Activated CD4-positive, CD25-positive, alpha-beta regulatory T cell (primary cell): ENCODE data around the gene ETHE1.
A peak's percentile ranks its signal among the peaks of the same experiment; 100 is the strongest.
"Not testable (repeated sequence)": the region's sequence is repeated elsewhere in the genome, so short reads cannot be mapped to it uniquely, and the experiment has no call there.

Source experiments
- DNase-seq, 4 experiments: peaks; one replicate each; lab custom pipeline; 2025; lab: John Stamatoyannopoulos, UW

The ETHE1 gene

GRCh38 chr19:43523696-43524095, 3.3 kb downstream of the ETHE1 start:
- DNase-seq = not testable (repeated sequence)

DNA sequence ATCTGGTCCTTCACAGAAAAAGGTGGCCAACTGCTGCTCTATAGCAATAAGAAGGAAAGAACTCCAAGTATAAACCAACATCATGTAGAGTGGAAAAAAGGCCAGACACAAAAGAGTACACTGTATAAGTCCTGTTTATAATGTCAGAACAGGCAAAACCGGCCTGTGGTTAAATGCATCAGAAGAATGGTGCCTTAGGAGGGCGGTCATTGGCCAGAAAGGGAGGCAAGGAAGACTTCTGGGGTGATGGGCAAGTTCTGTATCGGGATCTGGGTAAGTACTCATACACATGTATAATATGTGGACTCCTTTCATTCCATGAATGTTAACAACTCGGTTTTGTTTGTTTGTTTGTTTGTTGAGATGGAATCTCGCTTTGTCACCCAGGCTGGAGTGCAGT, 4.1 kb downstream of the ETHE1 start:
- no peak for DNase-seq

DNA sequence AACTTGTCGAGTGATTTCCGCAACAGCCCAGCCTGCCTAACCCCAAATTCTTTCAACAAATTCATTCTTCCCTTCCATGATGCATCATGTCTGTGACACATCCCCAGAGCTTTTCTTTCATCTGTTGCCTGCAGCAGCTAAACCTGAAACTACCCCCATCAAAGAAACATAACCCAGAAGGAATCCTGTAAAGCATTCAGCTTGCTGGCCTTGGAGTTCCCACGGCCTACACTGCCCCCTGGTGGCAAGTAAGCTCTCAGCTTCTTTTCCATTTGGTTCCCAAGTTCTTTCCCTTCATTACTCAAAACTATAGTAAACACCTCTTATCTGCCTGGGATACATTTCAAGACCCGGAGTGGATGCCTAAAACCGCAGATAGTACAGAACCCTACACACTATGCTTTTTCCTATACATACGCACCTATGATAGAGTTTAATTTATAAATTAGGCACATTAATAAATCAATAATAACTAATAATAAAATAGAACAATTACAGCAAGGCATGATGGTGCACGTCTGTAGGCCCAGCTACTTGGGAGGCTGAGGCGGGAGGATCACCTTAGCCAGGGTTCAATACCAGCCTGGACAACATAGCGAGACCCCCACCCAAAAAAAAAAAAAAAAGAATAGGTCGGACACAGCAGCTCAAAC, 7.4 kb downstream of the ETHE1 start:
- peak; percentile 55 to 69 (median 66) for DNase-seq

GRCh38 chr19:43518051-43518450, 8.9 kb downstream of the ETHE1 start:
- DNase-seq = no peak

DNA sequence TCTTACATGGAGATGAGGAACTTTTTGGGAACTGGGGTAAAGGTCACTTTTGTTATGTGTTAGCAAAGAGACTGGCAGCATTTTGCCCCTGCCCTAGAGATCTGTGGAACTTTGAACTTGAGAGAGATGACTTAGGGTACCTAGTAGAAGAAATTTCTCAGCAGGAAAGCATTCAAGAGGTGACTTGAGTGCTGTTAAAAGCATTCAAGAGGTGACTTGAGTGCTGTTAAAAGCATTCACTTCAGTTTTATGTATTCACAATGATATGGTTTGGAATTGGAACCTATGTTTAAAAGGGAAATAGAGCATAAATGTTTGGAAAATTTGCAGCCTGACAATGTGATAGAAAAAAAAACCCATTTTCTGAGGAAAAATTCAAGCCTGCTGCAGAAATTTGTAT, 14.6 kb downstream of the ETHE1 start:
- DNase-seq = not testable (repeated sequence)

DNA sequence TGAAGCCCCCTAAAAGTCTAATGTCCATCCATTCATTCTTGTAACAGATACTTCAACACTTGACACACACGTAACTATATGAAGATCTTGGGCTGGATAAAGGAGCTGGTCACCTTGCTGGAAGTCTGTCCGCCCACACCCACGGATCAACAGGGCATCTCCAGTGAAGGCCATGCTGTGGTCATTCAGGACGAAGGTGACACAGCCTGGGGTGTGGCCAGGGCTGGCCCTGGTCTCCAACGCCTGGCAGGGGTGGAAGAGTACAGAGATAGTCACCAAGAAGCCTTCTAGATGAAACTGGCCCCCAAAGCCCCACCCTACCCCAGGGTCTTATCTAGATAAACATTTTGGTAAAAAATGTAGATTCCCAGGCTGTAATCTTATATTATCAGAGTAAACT, 15.7 kb downstream of the ETHE1 start:
- no peak for DNase-seq

DNA sequence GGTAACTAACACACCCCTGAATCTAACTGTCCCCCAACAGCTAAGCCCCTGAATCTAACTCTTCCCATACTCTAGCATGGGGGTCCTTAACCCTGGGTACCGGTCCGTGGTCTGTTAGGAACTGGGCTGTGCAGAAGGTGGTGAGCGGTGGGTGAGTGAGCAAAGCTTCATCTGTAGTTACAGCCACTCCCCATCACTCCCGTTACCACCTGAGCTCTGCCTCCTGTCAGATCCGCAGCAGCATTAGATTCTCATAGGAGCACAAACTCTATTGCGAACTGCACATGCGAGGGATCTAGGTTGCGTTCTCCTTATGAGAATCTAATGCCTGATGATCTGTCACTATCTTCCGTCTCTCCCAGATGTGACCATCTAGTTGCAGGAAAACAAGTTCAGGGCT, 16.3 kb downstream of the ETHE1 start:
- no peak for DNase-seq

DNA sequence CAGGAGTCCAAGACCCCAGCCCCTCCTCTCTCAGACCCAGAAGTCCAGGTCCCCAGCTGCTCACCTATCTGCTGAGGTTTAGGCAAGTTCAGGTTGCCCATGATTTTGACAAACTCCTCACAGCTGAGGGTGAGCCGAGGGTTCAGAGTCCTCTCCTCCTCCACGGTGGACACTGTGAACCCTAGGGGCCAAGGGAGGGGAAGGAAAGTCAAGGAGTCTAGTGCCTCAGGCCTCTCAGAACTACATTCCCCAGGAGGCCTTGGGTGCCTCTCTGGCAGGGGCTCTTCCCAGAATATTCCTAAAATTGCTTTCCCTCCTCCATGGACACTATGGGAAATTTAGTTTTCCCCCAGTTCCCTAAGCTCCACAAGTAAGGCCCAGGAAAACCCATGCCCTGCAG, 19.1 kb downstream of the ETHE1 start:
- DNase-seq = no peak

DNA sequence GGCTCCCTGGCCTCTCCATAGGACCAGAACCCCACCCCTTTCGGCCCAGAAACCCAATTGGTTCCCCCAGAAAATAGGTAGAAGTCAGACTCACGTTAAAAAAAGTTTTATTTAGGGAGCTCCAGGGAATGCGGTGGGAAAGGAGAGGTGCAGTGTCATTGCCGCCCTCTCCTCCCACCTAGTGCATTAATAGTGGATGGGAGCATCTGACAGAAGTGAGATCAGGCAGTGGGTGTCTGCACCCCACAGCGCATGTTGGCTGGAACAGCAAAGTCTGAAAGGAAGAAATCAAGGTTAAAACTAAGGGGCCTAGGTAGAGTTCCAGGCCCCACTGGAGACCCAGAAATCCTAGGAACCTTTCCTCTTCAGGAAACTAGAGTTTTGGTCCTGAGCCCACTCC, 20.4 kb downstream of the ETHE1 start:
- no peak for DNase-seq

- DNase-seq = no peak
These were observed 21.1 kb downstream of the ETHE1 start for GRCh38 chr19:43505941-43506340.

GRCh38 chr19:43505186-43505456, 21.9 kb downstream of the ETHE1 start:
- no peak for DNase-seq

DNA sequence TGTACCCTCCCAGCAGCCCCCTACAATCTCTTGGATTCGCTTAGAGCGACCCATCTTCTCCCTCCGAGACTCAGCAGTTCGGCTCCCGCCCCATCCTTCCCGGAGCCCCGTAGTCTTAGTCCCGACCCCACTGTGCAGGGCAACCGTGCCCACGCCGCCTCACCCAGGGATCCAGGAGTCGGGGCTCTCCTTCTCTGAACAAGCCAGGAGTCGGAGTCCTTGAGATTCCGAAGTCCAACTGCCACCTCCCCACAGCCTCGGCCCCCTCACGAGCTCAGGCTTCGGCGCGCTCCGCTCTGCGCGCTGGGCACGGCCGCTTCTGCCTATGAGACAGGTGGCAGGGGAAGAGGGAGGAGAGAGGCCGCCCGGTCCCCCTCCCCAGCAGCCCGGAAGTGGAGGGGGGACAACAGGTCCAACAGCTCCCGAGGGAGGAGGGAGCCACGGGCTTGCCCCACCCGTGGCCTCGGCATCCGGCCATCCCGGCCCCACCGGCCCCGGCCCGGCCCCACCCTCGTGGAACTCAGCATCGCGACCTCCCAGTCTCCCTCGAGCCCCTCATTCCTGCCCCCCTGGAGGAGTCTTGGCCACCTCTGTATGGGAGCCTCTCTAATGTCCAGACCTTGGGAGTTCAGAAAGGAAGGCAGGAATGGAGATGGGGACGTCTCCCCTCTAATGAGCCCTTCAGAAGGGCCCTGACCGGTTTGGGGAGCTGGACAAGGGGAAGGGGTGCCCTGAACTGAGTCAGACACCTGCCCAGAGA, 22.4 kb downstream of the ETHE1 start, which contains the start of gene PHLDB3:
Gene PHLDB3 (minus strand): TSS at position 321 of the 760 bp plus-strand sequence. CDS start 628 bp downstream, outside the sequence.
- DNase-seq = peak; percentile 29 to 51 (median 31)

GRCh38 chr19:43503501-43504425, 23.2 kb downstream of the ETHE1 start:
- DNase-seq = peak; percentile 96 to 98 (median 98)

- DNase-seq = no peak
These were observed 24.5 kb downstream of the ETHE1 start for GRCh38 chr19:43502419-43502976.

GRCh38 chr19:43501661-43502418, 25.2 kb downstream of the ETHE1 start:
- no peak for DNase-seq

DNA sequence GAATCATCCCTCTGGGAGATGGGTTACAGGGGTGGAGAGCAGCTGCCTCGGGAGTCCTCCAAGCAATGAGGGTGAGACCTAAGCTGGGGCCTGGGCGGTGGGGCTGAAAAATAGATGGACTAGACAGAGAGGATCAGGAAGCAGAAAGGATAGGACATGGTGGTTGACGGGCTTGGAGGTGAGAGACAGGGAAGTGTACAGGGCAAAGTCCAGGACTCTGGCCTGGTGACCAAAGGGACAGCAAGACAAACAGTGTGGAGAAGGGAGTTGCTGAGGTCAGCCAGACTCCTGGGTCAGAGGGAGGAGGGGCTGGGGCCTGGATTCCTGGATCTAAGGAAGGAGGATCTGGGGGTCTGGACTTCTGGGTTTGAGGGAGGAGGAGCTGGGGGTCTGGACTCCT, 28.0 kb downstream of the ETHE1 start:
- DNase-seq = no peak

DNA sequence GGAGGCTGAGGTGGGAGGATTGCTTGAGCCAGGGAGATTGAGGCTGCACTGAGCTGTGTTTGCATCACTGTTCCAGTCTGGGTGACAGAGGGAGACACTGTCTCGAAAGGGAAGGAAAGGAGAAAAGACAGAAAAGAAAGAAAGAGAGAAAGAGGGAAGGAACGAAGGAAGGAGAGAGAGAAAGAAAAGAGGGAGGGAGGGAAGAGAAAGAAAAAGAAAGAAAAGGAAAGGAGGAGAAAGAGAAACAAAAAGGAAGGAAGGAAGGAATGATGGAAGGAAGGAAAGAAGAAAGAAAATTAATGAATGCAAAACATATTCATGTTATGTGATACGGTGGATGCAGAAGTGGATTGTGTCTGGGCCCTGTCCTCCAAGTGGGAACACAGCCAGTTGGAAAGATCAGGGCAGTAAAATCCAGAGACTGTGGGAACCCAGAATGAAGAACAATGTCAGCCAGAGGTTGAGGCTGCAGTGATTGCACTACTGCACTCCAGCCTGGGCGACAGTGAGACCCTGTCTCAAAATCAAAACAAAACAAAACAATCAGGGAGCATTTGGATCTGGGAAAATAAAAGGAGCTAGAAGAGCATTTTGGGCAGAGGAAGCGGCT, 28.7 kb downstream of the ETHE1 start:
- no peak for DNase-seq

DNA sequence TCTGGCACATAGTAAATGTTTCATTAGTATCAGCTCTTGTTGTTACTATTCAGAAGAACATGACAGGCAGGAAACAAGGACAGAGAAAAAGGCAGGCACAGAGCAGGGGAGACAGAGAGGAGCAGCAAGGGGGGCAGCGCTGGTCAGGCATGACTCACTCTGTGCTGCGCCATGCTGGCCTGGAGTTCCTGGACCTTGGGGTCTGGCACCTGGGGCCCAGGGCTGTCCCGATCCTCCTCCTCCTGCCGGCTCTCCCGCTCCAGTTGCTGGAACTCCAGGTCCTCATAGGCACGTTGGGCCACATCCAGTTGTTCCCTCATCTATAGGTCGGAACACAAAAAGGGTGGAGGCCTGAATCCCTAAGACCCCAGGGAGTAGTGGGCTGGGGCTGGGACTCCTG, 30.0 kb downstream of the ETHE1 start:
- DNase-seq = no peak

DNA sequence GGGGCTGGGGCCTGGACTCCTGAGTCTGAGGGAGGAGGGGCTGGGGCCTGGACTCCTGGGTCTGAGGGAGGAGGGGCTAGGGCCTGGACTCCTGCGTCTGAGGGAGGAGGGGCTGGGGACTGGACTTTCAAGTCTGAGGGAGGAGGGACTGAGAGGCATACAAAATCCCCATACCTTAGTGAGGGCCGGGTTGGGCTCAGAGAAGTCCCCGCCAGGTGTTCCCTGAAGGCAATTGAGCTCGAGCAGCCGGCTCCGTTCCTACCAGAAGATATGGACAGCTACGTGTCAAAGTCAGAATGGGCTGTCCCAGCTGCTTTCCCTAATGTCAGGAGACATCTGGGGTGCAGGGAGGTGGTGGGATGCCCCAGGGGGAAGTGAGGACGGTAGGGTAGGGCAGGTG, 31.9 kb downstream of the ETHE1 start:
- DNase-seq = no peak

GRCh38 chr19:43490759-43491158, 36.2 kb downstream of the ETHE1 start:
- DNase-seq = no peak

DNA sequence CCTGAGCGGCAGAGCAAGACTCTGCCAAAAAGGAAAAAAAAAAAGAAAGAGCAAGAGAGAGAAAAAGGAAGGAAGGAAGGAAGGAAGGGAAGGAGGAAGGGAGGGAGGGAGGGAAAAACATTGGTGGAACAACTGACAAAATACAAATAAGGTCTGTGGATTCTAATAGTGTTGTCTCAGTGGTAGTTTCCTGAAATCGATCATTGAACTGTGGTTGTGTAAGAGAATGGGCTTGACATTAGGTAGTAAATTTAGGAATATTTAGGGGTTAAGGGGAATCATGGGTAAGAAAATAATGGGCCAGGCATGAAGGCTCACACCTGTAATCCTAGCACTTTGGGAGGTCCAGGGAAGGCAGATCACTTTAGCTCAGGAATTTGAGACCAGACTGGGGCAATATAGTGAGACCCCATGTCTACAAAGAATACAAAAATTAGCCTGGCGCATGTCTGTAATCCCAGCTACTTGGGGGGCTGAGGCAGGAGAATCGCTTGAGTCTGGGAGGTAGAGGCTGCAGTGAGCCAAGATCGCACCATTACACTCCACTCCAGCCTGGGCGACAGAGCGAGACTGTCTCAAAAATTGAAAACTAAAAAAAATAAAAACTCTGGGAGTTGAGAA, 36.9 kb downstream of the ETHE1 start:
- no peak for DNase-seq
